Suprapubic skin (tissue), 3 donors: ENCODE measurements around the gene APEH.

Experiments used
- EP300 ChIP-seq: sonication (generic); formaldehyde crosslinking; IDR thresholded peaks from one replicate; pipeline ENCODE4 v1.6.1; 2017; ENCODE audit warnings: antibody characterized with exemption
- POLR2A ChIP-seq, 2 donors: fragments of 450-650 bp; IDR thresholded peaks; one replicate each; pipeline ENCODE4 v1.6.1; 2017; ENCODE audit warnings: antibody characterized with exemption in 2 of 2, mild to moderate bottlenecking in 2 of 2, moderate library complexity in 2 of 2
- TF ChIP-seq, protein P1 (sequence below), 2 donors: fragments of 200-600 bp in 1 of 2; fragments of 450-650 bp in 1 of 2; sonication (generic) in 1 of 2; IDR thresholded peaks; one replicate each; pipeline ENCODE4 v1.5.1; 2016 to 2019; ENCODE audit warnings: antibody characterized with exemption in 2 of 2, mild to moderate bottlenecking in 1 of 2, moderate library complexity in 1 of 2

DNA sequence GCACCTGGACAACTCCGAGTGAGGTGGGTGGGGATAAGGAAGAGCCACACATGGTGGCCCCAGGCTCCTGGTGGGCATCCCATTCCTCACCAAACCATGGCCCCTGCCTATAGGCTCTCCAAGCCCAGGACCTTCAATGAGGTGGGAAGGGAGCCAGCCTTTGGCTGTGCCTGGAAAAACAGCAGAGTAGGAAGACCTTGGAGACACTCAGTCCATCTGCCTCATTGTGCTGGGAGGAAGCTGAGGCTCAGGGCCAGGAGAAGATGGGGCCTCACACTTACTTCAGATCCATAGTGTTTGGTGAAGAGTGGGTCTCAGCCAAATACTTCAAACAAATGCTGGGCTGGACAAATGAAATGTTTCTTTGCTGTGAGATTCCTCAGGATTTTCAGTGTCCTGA, 47.4 kb upstream of the APEH start:
- TF ChIP-seq, protein P1, sequence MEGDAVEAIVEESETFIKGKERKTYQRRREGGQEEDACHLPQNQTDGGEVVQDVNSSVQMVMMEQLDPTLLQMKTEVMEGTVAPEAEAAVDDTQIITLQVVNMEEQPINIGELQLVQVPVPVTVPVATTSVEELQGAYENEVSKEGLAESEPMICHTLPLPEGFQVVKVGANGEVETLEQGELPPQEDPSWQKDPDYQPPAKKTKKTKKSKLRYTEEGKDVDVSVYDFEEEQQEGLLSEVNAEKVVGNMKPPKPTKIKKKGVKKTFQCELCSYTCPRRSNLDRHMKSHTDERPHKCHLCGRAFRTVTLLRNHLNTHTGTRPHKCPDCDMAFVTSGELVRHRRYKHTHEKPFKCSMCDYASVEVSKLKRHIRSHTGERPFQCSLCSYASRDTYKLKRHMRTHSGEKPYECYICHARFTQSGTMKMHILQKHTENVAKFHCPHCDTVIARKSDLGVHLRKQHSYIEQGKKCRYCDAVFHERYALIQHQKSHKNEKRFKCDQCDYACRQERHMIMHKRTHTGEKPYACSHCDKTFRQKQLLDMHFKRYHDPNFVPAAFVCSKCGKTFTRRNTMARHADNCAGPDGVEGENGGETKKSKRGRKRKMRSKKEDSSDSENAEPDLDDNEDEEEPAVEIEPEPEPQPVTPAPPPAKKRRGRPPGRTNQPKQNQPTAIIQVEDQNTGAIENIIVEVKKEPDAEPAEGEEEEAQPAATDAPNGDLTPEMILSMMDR (IDR thresholded peaks at IDR 0.05), result no peak
- TF ChIP-seq EP300 (no peak), POLR2A (IDR thresholded peaks at IDR 0.05) (no peak)
